Measurements from ENCODE around the gene CPVL. TPM values are rescaled to one million over a fixed set of nuclear protein-coding genes. Genes with fewer than 3 reads are reported as not detected.
A peak's percentile ranks its signal among the peaks of the same experiment; 100 is the strongest.

Gene CPVL
- total RNA-seq, 2 donors from 2014 or later: 1.4 TPM; not detected in 1

DNA sequence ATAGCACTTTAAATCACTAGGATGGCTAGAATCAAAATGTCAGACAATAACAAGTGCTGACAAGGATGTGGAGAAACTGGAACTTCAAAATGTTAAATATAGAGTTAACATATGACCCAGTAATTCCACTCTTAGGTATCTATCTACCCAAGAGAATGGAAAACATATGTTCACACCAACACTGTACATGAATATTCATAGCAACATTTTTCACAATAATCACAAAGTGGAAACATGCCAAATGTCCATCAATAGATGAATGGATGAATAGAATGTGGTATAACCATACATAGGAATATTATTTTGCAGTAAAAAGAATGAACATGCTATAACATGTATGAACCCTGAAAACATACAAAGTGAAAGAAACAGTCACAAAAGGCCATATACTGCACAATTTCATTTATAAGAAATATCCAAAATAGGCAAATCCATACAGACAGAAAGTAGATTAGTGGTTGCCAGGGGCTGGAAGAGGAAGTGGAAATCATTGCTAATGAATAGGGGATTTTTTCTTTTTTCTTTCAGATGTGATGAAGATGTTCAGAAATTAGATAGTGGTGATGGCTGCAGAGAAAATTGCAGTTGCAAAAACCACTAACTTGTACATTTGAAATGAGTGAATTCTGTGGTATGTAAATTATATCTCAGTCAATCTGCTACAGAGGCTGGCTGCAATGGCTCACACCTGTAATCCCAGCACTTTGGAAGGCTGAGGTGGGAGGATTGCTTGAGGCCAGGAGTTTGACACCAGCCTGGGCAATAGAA, 93.0 kb downstream of the CPVL start:
- peak; percentile 54 to 69 for ATAC-seq
- H3K27ac Mint-ChIP-seq: peak overlapping the region; percentile 20 to 21

DNA sequence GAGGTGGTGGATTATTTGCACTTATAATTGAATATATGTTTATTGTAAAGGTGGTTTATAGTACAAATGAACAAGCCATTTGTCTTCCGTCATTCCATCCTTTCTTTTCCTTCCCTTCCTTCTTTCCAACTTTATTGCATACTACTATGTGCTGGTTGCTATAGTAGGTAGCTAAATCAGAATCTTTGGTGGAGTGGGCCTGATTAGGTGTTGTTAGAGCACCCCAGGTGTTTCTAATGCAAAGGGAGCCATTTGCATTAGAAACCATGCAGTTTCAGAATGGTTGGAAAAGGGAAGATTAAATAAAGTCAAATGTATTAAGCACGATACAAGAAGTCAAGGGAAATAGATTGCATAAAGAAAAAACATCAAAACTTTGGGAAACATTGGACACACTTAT, 99.4 kb downstream of the CPVL start:
- H3K36me3 Mint-ChIP-seq: peaks cover 4% of the 10 kb centered on the region
- no peaks in the 10 kb centered on the region for H3K9me3 Mint-ChIP-seq
- H3K27me3 Mint-ChIP-seq: peaks cover 9 to 19% of the 10 kb centered on the region in 2 donors
- no peak overlapping the region for H3K27ac Mint-ChIP-seq
- DNase-seq (ENCODE audit: low spot score) (no peak), ATAC-seq (no peak)
- no peak overlapping the region for H3K4me3 Mint-ChIP-seq
- H3K4me1 Mint-ChIP-seq (ENCODE audit: low read depth in 2 of 2): peaks cover 0 to 5% of the 10 kb centered on the region in 2 donors

More for the DNA sequence above, 93.0 kb downstream of the CPVL start:
- Mint-ChIP-seq H3K27me3 (peaks cover 5 to 11% of the 10 kb centered on the region in 2 donors), H3K36me3 (peaks cover 7% of the 10 kb centered on the region), H3K4me3 (no peak overlapping the region), H3K9me3 (peaks cover under 1% of the 10 kb centered on the region), H3K4me1 (ENCODE audit: low read depth in 2 of 2) (peaks cover 7 to 8% of the 10 kb centered on the region in 2 donors)
- DNase-seq (ENCODE audit: low spot score): no peak

DNA sequence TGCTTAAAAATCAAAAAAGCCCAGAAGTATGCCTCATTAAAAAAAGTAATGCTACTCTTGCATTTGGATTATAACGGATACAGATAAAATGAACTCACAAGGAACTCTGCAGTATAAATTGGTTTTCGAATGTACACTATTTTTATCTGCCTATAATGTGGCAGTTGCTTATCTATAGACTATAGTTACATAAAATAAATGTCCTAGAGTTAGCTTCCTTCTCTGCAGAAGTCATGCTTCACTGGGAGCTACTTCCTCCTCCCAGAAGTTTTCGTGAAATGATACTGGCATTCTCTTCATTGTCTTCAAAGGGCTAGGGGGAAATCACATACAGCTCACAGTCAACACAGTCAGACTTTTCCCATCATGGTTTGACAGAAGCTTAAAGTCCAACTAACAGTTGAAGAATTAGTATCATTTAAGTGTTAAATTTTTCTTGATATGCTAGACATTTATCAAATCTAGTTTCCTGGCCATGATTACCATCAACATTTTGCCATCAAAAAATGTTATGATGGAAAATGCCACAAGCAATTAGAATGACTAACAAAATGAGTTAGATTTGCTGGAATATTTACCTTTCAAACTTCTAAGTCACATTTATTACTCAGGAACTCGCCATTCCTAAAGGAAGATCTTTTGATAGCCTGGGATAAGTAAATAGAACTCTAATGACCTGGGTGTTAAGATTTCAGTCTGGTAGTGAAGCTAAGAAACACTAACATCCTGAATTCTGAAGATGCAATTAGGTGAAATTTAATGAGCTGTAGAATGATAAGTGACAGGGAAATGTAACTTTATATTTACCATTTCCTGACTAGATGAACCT, 100.9 kb downstream of the CPVL start:
- no peaks in the 10 kb centered on the region for H3K9me3 Mint-ChIP-seq
- H3K27me3 Mint-ChIP-seq: peaks cover 9 to 19% of the 10 kb centered on the region in 2 donors
- no peak for DNase-seq (ENCODE audit: low spot score)
- no peak overlapping the region for H3K4me3 Mint-ChIP-seq
- H3K4me1 Mint-ChIP-seq (ENCODE audit: low read depth in 2 of 2): peaks cover 0 to 5% of the 10 kb centered on the region in 2 donors
- H3K36me3 Mint-ChIP-seq: peaks cover 4% of the 10 kb centered on the region
- H3K27ac Mint-ChIP-seq: no peak overlapping the region
- ATAC-seq: no peak

DNA sequence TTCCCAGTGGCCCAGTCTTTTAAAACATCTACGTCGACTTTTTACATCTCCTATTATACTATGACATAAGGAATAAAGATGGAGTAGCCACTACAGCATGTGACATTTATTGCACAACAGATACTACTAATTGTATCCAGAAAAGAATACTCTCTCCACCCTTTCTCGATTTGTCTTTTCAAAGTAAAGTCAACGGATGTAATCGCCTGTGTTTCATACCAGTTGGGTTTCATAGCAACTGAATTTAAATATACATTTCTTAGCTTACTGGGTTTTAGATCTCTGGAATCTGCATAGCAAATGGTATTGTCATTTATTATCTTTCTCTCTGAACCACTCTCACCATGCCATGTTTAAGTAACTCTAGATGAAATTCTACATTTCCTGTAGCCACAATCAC, 101.8 kb downstream of the CPVL start:
- peaks cover 9 to 19% of the 10 kb centered on the region in 2 donors for H3K27me3 Mint-ChIP-seq
- no peaks in the 10 kb centered on the region for H3K9me3 Mint-ChIP-seq
- peaks cover 0 to 6% of the 10 kb centered on the region in 2 donors for H3K4me1 Mint-ChIP-seq (ENCODE audit: low read depth in 2 of 2)
- no peak for DNase-seq (ENCODE audit: low spot score)
- no peak overlapping the region for H3K4me3 Mint-ChIP-seq
- no peak for ATAC-seq
- H3K36me3 Mint-ChIP-seq: peaks cover 4% of the 10 kb centered on the region
- no peak overlapping the region for H3K27ac Mint-ChIP-seq

DNA sequence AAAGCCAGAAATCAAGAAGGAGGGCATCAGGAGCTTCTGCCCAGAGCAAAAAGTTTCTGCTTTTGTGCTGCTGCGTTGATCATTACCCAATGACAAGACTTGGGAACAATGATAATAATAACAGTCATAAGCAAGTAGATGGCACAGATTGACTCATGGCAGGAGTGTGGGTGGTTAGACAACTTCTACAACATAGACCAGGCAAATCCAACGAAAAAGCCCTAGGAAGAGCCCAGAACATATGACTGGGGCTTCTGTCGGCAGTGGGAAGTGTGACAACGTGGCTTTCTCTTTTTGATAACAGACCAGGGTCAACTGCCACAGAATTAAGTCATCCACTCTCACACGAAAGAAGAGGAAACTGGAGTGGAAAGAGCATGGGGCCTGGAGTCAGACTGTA, 102.8 kb downstream of the CPVL start:
- H3K27me3 Mint-ChIP-seq: peaks cover 9 to 10% of the 10 kb centered on the region in 2 donors
- H3K4me1 Mint-ChIP-seq (ENCODE audit: low read depth in 2 of 2): peaks cover 7 to 15% of the 10 kb centered on the region in 2 donors
- ATAC-seq (no peak), DNase-seq (ENCODE audit: low spot score) (no peak)
- no peak overlapping the region for H3K4me3 Mint-ChIP-seq
- H3K9me3 Mint-ChIP-seq: no peaks in the 10 kb centered on the region
- H3K27ac Mint-ChIP-seq: no peak overlapping the region
- peaks cover 4% of the 10 kb centered on the region for H3K36me3 Mint-ChIP-seq

DNA sequence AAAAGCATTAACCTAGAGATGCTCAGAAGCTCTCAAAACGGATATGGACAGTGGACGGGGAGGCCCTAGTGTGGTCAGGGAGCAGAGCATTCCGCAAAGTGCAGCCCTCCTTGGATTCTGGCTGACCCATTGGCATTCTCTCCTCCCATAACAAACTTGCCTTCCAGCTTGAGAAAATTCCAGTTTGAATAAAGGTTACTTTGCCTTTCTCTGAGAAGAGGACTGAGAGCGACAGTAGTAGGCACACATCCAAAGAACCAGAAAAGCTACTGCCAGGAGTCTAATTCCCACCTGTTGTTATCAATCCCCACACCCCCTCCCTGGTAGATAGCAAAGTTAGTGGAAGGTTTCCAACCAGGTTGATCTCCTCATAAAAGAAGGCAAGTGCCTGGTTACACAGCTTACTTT, 103.5 kb downstream of the CPVL start:
- Mint-ChIP-seq H3K4me1 (ENCODE audit: low read depth in 2 of 2) (peaks cover 11 to 23% of the 10 kb centered on the region in 2 donors), H3K9me3 (no peaks in the 10 kb centered on the region), H3K27me3 (peaks cover 4 to 6% of the 10 kb centered on the region in 2 donors), H3K4me3 (no peak overlapping the region), H3K36me3 (no peaks in the 10 kb centered on the region), H3K27ac (no peak overlapping the region)
- DNase-seq (ENCODE audit: low spot score): no peak
- no peak for ATAC-seq

DNA sequence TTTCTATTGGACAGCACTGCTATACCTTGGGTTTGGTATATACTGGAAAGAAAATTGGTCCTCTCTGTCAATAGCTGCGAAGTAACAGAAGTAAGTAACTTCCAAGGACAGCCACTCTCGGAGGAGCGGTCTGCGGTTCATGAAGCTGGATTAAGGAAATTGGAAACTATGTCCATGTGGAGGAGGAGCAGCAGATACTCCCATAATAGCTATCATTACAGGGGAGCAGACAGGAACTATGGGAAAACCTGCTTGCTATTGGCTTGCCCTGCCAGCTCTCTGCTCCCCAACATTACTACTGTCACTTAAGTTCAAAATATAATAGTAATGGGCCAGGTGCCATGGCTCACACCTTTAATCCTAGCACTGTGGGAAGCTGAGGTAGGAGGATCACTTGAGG, 104.3 kb downstream of the CPVL start:
- no peak for DNase-seq (ENCODE audit: low spot score)
- H3K27me3 Mint-ChIP-seq: peaks cover 0 to 4% of the 10 kb centered on the region in 2 donors
- no peaks in the 10 kb centered on the region for H3K36me3 Mint-ChIP-seq
- H3K4me1 Mint-ChIP-seq (ENCODE audit: low read depth in 2 of 2): peaks cover 11 to 24% of the 10 kb centered on the region in 2 donors
- no peak overlapping the region for H3K4me3 Mint-ChIP-seq
- no peak overlapping the region for H3K27ac Mint-ChIP-seq
- no peaks in the 10 kb centered on the region for H3K9me3 Mint-ChIP-seq
- no peak for ATAC-seq

DNA sequence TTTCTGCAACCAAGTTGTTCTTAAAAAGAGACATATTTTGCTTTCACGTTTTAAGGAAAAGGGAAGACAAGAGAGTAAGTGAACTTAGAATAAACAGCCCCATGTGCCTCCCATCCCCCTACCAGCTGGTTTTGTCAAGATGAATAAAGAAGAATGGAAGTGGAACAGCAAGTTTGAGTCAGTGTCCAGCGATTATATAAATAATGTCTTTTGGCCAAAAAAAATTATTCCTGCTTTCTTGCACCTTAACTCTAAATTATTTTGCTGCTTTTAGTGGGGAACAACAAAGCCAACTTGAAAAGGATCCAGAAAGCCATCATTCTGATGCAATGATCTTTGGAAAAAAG, 105.8 kb downstream of the CPVL start:
- Mint-ChIP-seq H3K27ac (no peak overlapping the region), H3K4me3 (no peak overlapping the region), H3K27me3 (peaks cover 0 to 3% of the 10 kb centered on the region in 2 donors), H3K4me1 (ENCODE audit: low read depth in 2 of 2) (peaks cover 22 to 31% of the 10 kb centered on the region in 2 donors), H3K36me3 (no peaks in the 10 kb centered on the region), H3K9me3 (no peaks in the 10 kb centered on the region)
- DNase-seq (ENCODE audit: low spot score) (no peak), ATAC-seq (no peak)

DNA sequence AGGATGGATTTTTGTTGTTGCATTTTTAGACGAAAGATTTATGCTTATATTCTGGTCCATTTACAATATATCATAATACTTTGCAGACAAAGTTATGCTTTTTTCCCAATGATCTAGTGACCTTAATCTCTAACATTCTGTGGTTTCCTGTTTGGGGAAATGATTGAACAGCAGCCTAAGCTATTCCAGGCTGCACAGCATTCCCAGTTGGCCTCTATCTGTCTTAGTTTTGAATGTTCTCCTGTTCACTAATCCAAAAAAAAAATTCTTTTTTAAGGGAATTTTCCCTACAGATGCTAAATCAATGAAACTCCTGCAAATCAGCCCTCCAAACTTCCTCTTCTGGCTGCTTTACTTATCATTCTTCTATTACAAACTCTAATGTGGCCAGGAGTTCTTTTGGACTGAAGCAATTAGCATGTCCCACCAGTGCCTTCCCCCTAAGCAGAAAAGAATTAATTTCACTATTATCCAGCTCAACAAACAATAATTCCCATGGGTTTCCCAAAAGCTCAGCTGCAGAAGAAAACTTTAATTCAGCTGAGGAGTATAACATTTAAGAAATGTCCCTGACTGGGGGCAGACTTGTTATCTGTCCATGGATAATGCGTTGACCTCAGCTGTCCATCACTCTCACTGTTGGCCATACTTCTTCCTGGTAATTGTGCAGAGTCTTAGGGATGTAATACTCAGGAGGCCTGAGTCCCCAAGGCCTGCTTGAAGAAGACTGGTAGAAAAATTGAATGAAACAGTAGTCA, 106.3 kb downstream of the CPVL start:
- no peak for DNase-seq (ENCODE audit: low spot score)
- Mint-ChIP-seq H3K27me3 (peaks cover 0 to 3% of the 10 kb centered on the region in 2 donors), H3K36me3 (no peaks in the 10 kb centered on the region), H3K9me3 (no peaks in the 10 kb centered on the region), H3K27ac (no peak overlapping the region), H3K4me1 (ENCODE audit: low read depth in 2 of 2) (peaks cover 25 to 36% of the 10 kb centered on the region in 2 donors), H3K4me3 (no peak overlapping the region)
- ATAC-seq: no peak

DNA sequence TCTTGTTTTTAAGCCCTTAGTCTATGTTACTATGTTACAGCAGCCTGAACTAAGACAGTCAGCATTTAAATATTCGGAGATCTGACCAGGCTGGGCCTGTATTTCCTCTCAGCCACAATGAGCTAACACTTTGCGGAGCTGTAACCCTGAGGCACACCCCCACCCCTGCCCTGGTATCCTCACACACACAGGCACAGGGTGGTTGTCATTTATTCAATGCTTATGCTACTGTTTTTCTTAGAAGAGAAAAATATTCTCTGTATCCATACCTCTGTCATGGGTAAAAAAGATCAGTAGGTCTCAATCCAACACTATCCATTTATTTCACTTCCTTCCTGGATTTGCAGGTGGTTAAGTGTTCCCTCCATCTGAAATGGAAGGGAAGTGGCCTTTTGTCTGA, 107.9 kb downstream of the CPVL start:
- peaks cover 26 to 35% of the 10 kb centered on the region in 2 donors for H3K4me1 Mint-ChIP-seq (ENCODE audit: low read depth in 2 of 2)
- H3K9me3 Mint-ChIP-seq: no peaks in the 10 kb centered on the region
- H3K27ac Mint-ChIP-seq: peak overlapping the region; percentile 63 to 68
- H3K36me3 Mint-ChIP-seq: no peaks in the 10 kb centered on the region
- H3K27me3 Mint-ChIP-seq: no peaks in the 10 kb centered on the region
- H3K4me3 Mint-ChIP-seq: peak overlapping the region; percentile 24
- DNase-seq (ENCODE audit: low spot score) (peak; percentile 62), ATAC-seq (peak; percentile 67 to 74)

DNA sequence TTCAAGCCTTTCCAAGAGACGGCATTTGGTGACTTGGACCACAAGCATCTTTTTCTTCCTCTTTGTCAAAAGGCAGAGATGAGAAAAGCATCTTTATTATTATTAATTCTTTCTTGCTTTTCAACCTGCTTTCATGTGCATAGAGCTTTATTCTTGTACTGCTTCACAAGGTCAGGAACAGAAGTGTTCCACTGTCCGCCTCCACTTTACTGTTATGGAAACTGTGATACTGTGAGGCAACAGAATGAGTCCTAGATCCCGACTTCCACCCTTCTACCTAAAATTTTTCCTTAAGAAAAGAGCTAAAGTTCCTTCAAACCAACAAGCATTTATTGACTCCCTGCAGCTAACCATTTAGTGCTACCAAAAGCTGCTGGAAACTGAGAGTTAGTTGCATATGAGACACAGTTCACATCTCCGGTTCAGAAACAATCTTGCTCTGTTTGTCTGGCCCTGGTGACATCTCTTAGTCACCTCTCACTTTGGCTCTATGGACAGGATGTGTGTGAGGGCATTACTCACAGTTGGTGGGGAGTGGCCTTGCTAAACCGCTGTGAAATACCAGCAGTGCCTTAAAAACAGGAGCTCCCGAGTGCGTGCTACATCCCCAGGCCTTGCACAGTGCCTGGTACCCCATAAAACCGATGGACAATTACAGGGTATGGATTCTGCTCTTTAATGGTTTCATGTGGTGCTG, 111.1 kb downstream of the CPVL start:
- Mint-ChIP-seq H3K4me1 (ENCODE audit: low read depth in 2 of 2) (peaks cover 32 to 43% of the 10 kb centered on the region in 2 donors), H3K36me3 (no peaks in the 10 kb centered on the region), H3K27ac (peak overlapping the region; percentile 57 to 68), H3K27me3 (peaks cover 0 to 4% of the 10 kb centered on the region in 2 donors), H3K9me3 (no peaks in the 10 kb centered on the region), H3K4me3 (peak overlapping the region; percentile 50)
- DNase-seq (ENCODE audit: low spot score): peak; percentile 72
- peak; percentile 95 to 96 for ATAC-seq

DNA sequence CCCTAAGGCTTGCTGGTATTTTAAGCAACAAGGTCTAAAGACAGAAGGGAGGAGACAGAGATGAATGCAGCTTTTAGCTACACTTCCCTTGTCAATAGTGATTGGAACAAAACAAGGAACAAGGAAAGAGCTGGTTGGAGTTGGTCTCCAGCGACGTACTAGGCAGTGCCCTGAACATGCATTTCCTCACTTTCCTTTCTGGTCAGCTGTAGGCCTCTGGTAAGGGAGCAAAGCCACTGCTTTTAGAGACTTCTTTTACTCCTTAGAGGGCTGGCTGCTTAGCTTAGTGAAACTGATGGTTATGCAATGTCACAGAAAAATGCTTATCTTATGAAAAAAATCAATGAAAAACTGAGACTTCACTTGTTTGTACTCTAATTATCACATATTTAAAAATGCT, 112.8 kb downstream of the CPVL start:
- no peak overlapping the region for H3K27ac Mint-ChIP-seq
- H3K27me3 Mint-ChIP-seq: peaks cover 0 to 4% of the 10 kb centered on the region in 2 donors
- no peaks in the 10 kb centered on the region for H3K36me3 Mint-ChIP-seq
- ATAC-seq (no peak), DNase-seq (ENCODE audit: low spot score) (no peak)
- no peaks in the 10 kb centered on the region for H3K9me3 Mint-ChIP-seq
- peaks cover 25 to 32% of the 10 kb centered on the region in 2 donors for H3K4me1 Mint-ChIP-seq (ENCODE audit: low read depth in 2 of 2)
- no peak overlapping the region for H3K4me3 Mint-ChIP-seq

DNA sequence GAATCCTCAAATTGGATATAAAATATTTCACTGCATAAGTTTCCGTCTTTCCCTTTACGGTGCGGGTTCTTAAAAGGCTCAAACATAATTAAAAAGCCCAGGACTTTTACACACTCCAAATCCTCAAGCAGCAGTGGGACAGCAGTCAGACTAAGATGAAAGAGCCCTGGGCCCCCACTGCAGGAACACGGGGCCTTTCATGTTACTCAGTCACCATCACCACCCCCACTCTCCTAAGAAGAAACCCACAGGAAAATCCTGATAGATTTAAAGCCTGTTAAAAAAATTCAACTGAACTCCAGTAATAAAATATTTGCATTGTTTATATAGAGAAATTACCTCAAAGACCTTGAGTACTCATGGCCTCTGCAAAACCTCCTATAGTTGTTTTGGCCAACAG, 114.2 kb downstream of the CPVL start:
- Mint-ChIP-seq H3K36me3 (peaks cover 13% of the 10 kb centered on the region), H3K4me1 (ENCODE audit: low read depth in 2 of 2) (peaks cover 21 to 23% of the 10 kb centered on the region in 2 donors), H3K27ac (no peak overlapping the region), H3K9me3 (peaks cover 10% of the 10 kb centered on the region), H3K4me3 (no peak overlapping the region), H3K27me3 (peaks cover 0 to 9% of the 10 kb centered on the region in 2 donors)
- ATAC-seq (no peak), DNase-seq (ENCODE audit: low spot score) (no peak)
